MM.1S (cell line): ENCODE data around the gene CPLANE1.

Experiments
- EZH2 ChIP-seq: fragments of 300-600 bp; sonication (generic); optimal IDR thresholded peaks from 2 replicates; pipeline ENCODE3; 2017; ENCODE audit warnings: low read depth, mild to moderate bottlenecking, antibody characterized with exemption, low read length, mixed read lengths
- TF ChIP-seq, protein P1 (sequence below): fragments of 300-600 bp; sonication (generic); IDR thresholded peaks from 2 replicates; pipeline ENCODE4 v1.5.1; 2016; ENCODE audit warnings: antibody characterized with exemption, low read length, mixed read lengths

DNA sequence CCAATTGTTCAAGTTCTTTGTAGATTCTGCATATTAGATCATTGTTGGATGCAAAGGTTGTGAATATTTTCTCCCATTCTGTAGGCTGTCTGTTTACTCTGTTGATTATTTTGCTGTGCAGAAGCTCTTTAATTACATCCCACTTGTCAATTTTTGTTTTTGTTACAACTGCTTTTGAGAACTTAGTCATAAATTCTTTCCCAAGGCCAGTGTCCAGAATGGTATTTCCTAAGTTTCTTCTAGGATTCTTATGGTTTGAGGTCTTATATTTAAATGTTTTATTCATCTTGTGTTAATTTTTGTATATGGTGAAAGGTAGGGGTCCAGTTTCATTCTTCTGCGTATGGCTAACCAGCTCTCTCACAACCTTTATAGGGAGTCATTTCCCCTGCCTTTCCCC lies 116.5 kb downstream of the CPLANE1 start:
- no peak for TF ChIP-seq EZH2
- TF ChIP-seq, protein P1, sequence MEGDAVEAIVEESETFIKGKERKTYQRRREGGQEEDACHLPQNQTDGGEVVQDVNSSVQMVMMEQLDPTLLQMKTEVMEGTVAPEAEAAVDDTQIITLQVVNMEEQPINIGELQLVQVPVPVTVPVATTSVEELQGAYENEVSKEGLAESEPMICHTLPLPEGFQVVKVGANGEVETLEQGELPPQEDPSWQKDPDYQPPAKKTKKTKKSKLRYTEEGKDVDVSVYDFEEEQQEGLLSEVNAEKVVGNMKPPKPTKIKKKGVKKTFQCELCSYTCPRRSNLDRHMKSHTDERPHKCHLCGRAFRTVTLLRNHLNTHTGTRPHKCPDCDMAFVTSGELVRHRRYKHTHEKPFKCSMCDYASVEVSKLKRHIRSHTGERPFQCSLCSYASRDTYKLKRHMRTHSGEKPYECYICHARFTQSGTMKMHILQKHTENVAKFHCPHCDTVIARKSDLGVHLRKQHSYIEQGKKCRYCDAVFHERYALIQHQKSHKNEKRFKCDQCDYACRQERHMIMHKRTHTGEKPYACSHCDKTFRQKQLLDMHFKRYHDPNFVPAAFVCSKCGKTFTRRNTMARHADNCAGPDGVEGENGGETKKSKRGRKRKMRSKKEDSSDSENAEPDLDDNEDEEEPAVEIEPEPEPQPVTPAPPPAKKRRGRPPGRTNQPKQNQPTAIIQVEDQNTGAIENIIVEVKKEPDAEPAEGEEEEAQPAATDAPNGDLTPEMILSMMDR, result no peak
